Mucosa of rectum (tissue), 2 donors: ENCODE measurements around the gene CDKN2AIP.
A peak's percentile ranks its signal among the peaks of the same experiment; 100 is the strongest.
"Not testable (repeated sequence)": the region's sequence is repeated elsewhere in the genome, so short reads cannot be mapped to it uniquely, and the experiment has no call there.

Experiments
- H3K27ac ChIP-seq, 2 donors: one replicate each; pipeline ENCODE4 v1.7.0; 2013; ENCODE audit warnings: inconsistent platforms in 2 of 2, low read depth in 2 of 2, low read length in 2 of 2
- H3K27me3 ChIP-seq, 2 donors: one replicate each; pipeline ENCODE4 v1.7.0; 2013; ENCODE audit warnings: low read length in 2 of 2; ENCODE audit not compliant: control insufficient read depth in 2 of 2, insufficient read depth in 2 of 2
- H3K36me3 ChIP-seq, 2 donors: one replicate each; pipeline ENCODE4 v1.7.0; 2013; ENCODE audit warnings: low read length in 2 of 2; ENCODE audit not compliant: control insufficient read depth in 2 of 2, insufficient read depth in 2 of 2
- H3K4me1 ChIP-seq, 2 donors: one replicate each; pipeline ENCODE4 v1.7.0; 2013; ENCODE audit warnings: low read length in 2 of 2, mild to moderate bottlenecking in 1 of 2; ENCODE audit not compliant: control insufficient read depth in 2 of 2, insufficient read depth in 2 of 2
- H3K4me3 ChIP-seq, 2 donors: one replicate each; pipeline ENCODE4 v1.7.0; 2013; ENCODE audit warnings: low read length in 2 of 2
- H3K9ac ChIP-seq, 2 donors: one replicate each; pipeline ENCODE4 v1.7.0; 2013; ENCODE audit warnings: low read length in 2 of 2, low read depth in 1 of 2, mild to moderate bottlenecking in 1 of 2
- H3K9me3 ChIP-seq, 2 donors: one replicate each; pipeline ENCODE4 v1.7.0; 2013; ENCODE audit warnings: low read length in 2 of 2; ENCODE audit not compliant: control insufficient read depth in 2 of 2
- donor health status: healthy.
- donor health status: Normal muscosa, but diverticular disease.

The CDKN2AIP gene

GRCh38 chr4:183445097-183445428 lies 627 bp downstream of the CDKN2AIP start:
- peak overlapping the region; percentile 93 to 94 for H3K4me3 ChIP-seq
- peak overlapping the region; percentile 99 to 100 for H3K27ac ChIP-seq
- H3K4me1 ChIP-seq, result peaks cover 33 to 37% of the 10 kb centered on the region in 2 donors
- H3K9me3 ChIP-seq, result no peaks in the 10 kb centered on the region
- peaks cover 25 to 29% of the 10 kb centered on the region in 2 donors for H3K36me3 ChIP-seq
- no peaks in the 10 kb centered on the region for H3K27me3 ChIP-seq
- H3K9ac ChIP-seq, result peak overlapping the region; percentile 99 to 100

DNA sequence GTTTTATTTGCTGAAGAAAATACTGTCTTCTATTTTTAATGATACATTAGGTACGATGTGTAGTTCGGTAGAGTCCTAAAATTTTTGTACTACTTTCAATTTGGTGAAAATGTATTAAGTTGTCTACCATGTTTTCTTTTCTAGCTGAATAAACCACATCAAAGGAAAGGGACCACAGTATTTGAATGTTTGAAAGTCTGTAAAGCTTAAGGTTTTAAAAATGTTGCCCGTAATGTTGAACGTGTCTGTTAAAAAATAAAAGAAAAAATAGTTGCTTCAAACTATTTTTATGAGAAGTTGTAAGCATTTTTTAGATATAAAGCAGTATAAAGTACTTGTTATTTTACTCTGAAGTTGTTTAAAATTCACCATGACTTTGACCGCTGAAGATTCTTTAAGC lies 3.2 kb downstream of the CDKN2AIP start:
- Histone ChIP-seq H3K9ac (no peak overlapping the region), H3K4me3 (no peak overlapping the region), H3K27me3 (no peaks in the 10 kb centered on the region), H3K4me1 (peaks cover 19 to 27% of the 10 kb centered on the region in 2 donors), H3K9me3 (no peaks in the 10 kb centered on the region), H3K27ac (no peak overlapping the region), H3K36me3 (peaks cover 28 to 34% of the 10 kb centered on the region in 2 donors)

DNA sequence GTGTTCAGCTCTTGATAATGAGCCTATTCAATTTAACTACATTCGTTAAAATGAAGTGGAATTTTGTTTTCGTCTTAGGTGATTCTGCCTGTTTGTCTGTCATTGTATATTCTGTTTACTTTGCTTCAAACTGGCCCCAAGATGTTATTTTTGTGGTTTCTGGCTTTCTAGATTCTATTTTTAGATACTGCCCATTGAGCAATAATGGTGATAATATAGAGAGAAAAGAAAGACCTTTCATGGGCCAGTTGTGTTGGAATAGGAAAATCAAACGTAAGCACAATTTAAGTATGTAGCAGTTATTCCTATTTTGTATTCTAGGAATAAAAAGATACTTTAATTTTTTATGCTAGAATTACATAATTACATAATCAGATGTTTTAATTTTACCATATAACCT lies 4.0 kb downstream of the CDKN2AIP start:
- Histone ChIP-seq H3K36me3 (peaks cover 28 to 34% of the 10 kb centered on the region in 2 donors), H3K9me3 (no peaks in the 10 kb centered on the region), H3K27me3 (no peaks in the 10 kb centered on the region), H3K4me3 (no peak overlapping the region), H3K4me1 (peaks cover 15 to 23% of the 10 kb centered on the region in 2 donors), H3K9ac (no peak overlapping the region), H3K27ac (no peak overlapping the region)

DNA sequence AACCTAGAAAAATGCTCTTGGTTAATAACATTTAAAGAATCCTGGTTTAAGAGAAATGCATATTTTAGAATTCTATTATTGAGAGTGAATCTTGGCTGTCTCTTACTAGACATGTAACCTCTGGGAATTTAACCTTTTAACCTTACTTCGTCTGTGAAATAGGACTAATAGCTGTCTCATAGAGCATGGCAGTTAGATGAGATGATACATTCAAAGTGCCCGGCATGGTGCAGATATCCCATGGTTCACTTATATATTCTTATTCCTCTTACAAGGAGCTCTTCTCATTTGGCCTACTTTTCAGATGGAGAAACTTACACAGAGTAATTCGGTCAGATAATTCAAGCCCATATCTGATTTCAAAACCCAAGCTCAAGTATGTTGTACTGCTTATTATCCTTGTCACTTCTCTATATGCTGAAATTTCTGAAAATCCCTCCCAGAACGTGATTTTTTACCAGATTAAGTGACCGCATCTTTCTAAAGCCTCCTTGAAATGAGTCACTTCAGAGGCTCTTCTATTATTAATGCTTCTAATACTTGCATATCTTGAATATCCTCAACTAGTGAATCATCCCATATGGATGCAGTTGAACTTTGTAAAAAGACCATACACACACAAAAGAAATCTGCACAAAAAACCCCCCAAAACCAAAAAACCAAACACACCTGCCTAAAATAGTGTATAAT lies 4.9 kb downstream of the CDKN2AIP start:
- Histone ChIP-seq H3K27me3 (no peaks in the 10 kb centered on the region), H3K9ac (no peak overlapping the region), H3K9me3 (no peaks in the 10 kb centered on the region), H3K27ac (no peak overlapping the region), H3K36me3 (peaks cover 28 to 34% of the 10 kb centered on the region in 2 donors), H3K4me1 (peaks cover 13 to 18% of the 10 kb centered on the region in 2 donors), H3K4me3 (no peak overlapping the region)

- no peak overlapping the region for H3K27ac ChIP-seq
- H3K27me3 ChIP-seq, result no peaks in the 10 kb centered on the region
- H3K4me1 ChIP-seq, result peaks cover 13 to 18% of the 10 kb centered on the region in 2 donors
- no peaks in the 10 kb centered on the region for H3K9me3 ChIP-seq
- H3K4me3 ChIP-seq, result no peak overlapping the region
- H3K9ac ChIP-seq, result no peak overlapping the region
- peaks cover 28 to 34% of the 10 kb centered on the region in 2 donors for H3K36me3 ChIP-seq
Observed at GRCh38 chr4:183450108-183450507, 5.7 kb downstream of the CDKN2AIP start.

- H3K27me3 ChIP-seq, result no peaks in the 10 kb centered on the region
- no peak overlapping the region for H3K27ac ChIP-seq
- H3K9me3 ChIP-seq, result no peaks in the 10 kb centered on the region
- H3K4me1 ChIP-seq, result peaks cover 0 to 2% of the 10 kb centered on the region in 2 donors
- H3K9ac ChIP-seq, result no peak overlapping the region
- H3K36me3 ChIP-seq, result peaks cover 0 to 4% of the 10 kb centered on the region in 2 donors
- no peak overlapping the region for H3K4me3 ChIP-seq
Observed at GRCh38 chr4:183455431-183456195, 11.2 kb downstream of the CDKN2AIP start.

DNA sequence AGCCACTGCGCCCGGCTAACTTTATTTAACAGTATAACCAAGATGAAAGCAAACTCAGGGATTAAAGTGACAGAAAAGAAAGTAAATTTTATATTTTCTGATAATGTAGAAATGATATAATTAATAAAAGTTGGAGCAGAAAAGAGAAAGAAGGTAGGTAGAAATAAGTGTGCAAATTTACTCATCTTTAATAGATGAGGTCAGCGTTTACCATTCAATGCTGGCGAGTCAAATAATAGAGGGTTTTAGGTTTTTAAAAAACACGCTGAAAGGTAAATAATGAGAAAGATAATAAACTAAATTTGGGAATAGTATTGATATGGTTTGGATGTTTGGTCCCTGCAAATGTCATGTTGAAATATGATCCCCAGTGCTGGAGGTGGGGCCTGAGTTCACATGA lies 13.6 kb downstream of the CDKN2AIP start:
- Histone ChIP-seq H3K4me1 (peaks cover 0 to 2% of the 10 kb centered on the region in 2 donors), H3K27me3 (no peaks in the 10 kb centered on the region), H3K9me3 (no peaks in the 10 kb centered on the region), H3K36me3 (no peaks in the 10 kb centered on the region), H3K9ac (no peak overlapping the region), H3K4me3 (no peak overlapping the region), H3K27ac (no peak overlapping the region)

DNA sequence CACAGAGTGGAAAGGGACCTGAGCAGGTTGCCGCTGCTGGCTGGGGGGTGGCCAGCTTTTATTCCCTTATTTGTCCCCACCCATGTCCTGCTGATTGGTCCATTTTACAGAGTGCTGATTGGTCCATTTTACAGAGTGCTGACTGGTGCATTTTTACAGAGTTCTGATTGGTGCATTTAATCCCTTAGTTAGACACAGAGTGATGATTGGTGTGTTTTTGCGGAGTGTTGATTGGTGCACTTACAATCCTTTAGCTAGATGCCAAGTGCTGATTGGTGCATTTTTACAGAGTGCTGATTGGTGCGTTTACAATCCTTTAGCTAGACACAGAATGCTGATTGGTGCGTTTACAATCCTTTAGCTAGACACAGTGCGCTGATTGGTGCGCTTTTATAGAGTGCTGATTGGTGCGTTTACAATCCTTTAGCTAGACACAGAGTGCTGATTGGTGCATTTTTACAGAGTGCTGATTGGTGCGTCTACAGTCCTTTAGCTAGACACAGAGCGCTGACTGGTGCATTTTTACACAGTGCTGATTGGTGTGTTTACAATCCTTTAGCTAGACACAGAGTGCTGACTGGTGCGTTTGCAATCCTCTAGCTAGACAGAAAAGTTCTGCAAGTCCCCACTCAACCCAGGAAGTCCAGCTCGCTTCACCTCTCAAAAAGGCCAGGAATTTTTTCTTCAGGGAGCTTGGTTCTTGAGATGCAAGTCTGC lies 19.6 kb downstream of the CDKN2AIP start:
- H3K4me1 ChIP-seq, H3K9ac ChIP-seq, H3K9me3 ChIP-seq, H3K36me3 ChIP-seq, H3K4me3 ChIP-seq, H3K27me3 ChIP-seq, H3K27ac ChIP-seq: not testable (repeated sequence)

- not testable (repeated sequence) for H3K4me3 ChIP-seq, H3K27ac ChIP-seq, H3K4me1 ChIP-seq, H3K27me3 ChIP-seq, H3K9me3 ChIP-seq, H3K36me3 ChIP-seq, H3K9ac ChIP-seq
Observed at GRCh38 chr4:183465879-183466278, 21.4 kb downstream of the CDKN2AIP start.

DNA sequence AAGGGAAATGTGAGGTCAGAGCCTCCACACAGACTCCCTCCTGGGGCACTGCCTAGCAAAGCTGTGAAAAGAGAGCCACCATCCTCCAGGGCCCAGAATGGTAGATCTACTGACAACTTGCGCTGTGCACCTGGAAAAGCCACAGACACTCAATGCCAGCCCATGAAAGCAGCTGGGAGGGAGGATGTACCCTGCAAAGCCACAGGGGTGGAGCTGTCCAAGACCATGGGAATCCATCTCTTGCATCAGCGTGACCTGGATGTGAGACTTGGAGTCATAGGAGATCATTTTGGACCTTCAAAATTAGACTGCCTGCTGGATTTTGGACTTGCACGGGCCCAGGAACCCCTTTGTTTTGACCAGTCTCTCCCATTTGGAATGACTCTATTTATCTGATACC lies 22.8 kb downstream of the CDKN2AIP start:
- no peak overlapping the region for H3K9ac ChIP-seq
- H3K4me3 ChIP-seq, result no peak overlapping the region
- no peaks in the 10 kb centered on the region for H3K36me3 ChIP-seq
- no peaks in the 10 kb centered on the region for H3K27me3 ChIP-seq
- H3K4me1 ChIP-seq, result no peaks in the 10 kb centered on the region
- H3K27ac ChIP-seq, result no peak overlapping the region
- H3K9me3 ChIP-seq, result no peaks in the 10 kb centered on the region
